ENCODE results near the gene IL17REL.

The IL17REL gene

GRCh38 chr22:49948958-49949913, 63.3 kb downstream of the IL17REL start:
- Histone ChIP-seq H3K4me3 (ENCODE audit: low read length in 2 of 2) (no peak overlapping the region), H3K79me1 (ENCODE audit: low read depth, low read length) (no peaks in the 10 kb centered on the region), H3K9ac (ENCODE audit: low read depth, low read length, poor library complexity) (peak overlapping the region; percentile 77), H3K27ac (replicated peaks; ENCODE audit: low read length) (no peak overlapping the region), H2BK15ac (ENCODE audit: low read length) (peak overlapping the region; percentile 83), H2BK120ac (ENCODE audit: low read depth, low read length) (peak overlapping the region; percentile 81), H4K8ac (ENCODE audit: low read depth, low read length) (no peak overlapping the region), H3K4me2 (ENCODE audit: insufficient read depth, low read length, poor library complexity, severe bottlenecking) (peak overlapping the region; percentile 23), H3K4ac (ENCODE audit: low read length) (peak overlapping the region; percentile 66), H2AK5ac (ENCODE audit: low read depth, low read length) (peak overlapping the region; percentile 99), H3K23ac (ENCODE audit: low read depth, low read length, poor library complexity) (peak overlapping the region; percentile 20), H2BK12ac (ENCODE audit: low read length) (peak overlapping the region; percentile 90), H3K18ac (ENCODE audit: low read length) (peak overlapping the region; percentile 83), H3K9me3 (replicated peaks in 1 of 2; ENCODE audit: control insufficient read depth in 2 of 2, insufficient read depth in 1 of 2, low read depth in 1 of 2, low read length in 2 of 2) (no peaks in the 10 kb centered on the region), H2AFZ (ENCODE audit: low read length) (no peak overlapping the region), H3K27me3 (ENCODE audit: control insufficient read depth in 3 of 3, insufficient read depth in 3 of 3, low read depth in 1 of 3, low read length in 3 of 3) (no peaks in the 10 kb centered on the region), H3K4me1 (ENCODE audit: control insufficient read depth in 2 of 2, insufficient read depth in 1 of 2, low read depth in 1 of 2, low read length in 2 of 2) (peaks cover 27 to 47% of the 10 kb centered on the region in 2 donors), H4K91ac (ENCODE audit: low read depth, low read length, poor library complexity) (peak overlapping the region; percentile 92), H3K36me3 (replicated peaks in 1 of 2; ENCODE audit: control insufficient read depth in 2 of 2, insufficient read depth in 2 of 2, low read length in 2 of 2) (no peaks in the 10 kb centered on the region), H3K14ac (ENCODE audit: low read length) (peak overlapping the region; percentile 89), H2BK5ac (ENCODE audit: low read length) (peak overlapping the region; percentile 66)
- DNase-seq (ENCODE audit: low spot score), result no peak
- no CpG with 5 or more reads among the region's 42 CpGs for WGBS, 2 donors (ENCODE audit: extremely low coverage in 2 of 2, insufficient read length in 2 of 2, insufficient replicate concordance in 1 of 2)

DNA sequence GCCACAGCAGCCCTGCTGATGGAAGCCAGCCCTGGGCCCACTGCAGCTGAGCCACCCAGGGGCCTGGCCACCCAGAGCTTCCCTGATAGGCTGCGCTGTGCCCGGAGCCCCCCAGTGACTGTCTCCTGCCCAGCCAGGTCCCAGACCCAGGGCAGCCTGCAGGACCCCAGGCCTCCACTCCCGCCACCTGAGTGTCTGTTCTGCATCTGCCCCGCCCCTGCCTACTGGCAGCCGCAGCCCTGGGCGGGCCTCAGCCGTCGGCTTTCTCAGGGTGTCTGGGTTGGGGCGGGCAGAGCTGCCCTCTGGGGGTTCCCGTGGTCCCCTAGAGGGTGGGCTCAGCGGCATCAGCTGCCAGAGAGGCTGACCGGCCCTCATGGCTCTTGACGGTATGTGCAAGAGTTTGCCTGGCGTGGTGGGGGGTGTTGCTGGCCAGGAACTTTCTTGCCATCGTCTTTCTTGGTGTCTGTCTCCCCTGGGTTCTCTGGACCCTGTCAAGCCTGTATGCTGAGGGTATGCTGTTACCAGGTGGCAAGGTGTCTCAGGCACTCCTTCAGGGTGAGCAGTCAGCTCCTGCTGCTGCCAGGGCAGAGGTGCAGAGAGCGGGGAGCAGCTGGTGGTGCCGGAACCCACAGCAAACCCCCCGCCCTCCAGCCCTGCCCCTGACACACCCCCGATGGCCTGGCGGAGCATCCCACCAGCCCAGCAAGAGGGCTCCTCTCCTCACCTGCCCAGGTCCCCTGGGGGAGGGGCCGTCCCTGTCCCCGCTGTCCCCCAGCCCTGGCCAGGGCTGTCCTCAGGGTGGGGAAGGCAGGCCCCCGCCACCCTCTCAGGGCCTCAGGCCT, 64.2 kb downstream of the IL17REL start:
- H3K23ac ChIP-seq (ENCODE audit: low read depth, low read length, poor library complexity), result peak overlapping the region; percentile 20
- H3K4me2 ChIP-seq (ENCODE audit: insufficient read depth, low read length, poor library complexity, severe bottlenecking), result no peak overlapping the region
- H3K4me1 ChIP-seq (ENCODE audit: control insufficient read depth in 2 of 2, insufficient read depth in 1 of 2, low read depth in 1 of 2, low read length in 2 of 2), result peaks cover 27 to 45% of the 10 kb centered on the region in 2 donors
- WGBS, 2 donors (ENCODE audit: extremely low coverage in 2 of 2, insufficient read length in 2 of 2, insufficient replicate concordance in 1 of 2), result no CpG with 5 or more reads among the region's 23 CpGs
- no peaks in the 10 kb centered on the region for H3K27me3 ChIP-seq (ENCODE audit: control insufficient read depth in 3 of 3, insufficient read depth in 3 of 3, low read depth in 1 of 3, low read length in 3 of 3)
- no peak for DNase-seq (ENCODE audit: low spot score)
- H3K9me3 ChIP-seq (replicated peaks in 1 of 2; ENCODE audit: control insufficient read depth in 2 of 2, insufficient read depth in 1 of 2, low read depth in 1 of 2, low read length in 2 of 2), result no peaks in the 10 kb centered on the region
- H2AK5ac ChIP-seq (ENCODE audit: low read depth, low read length), result peak overlapping the region; percentile 99
- H3K9ac ChIP-seq (ENCODE audit: low read depth, low read length, poor library complexity), result peak overlapping the region; percentile 21
- no peak overlapping the region for H3K4me3 ChIP-seq (ENCODE audit: low read length in 2 of 2)
- peak overlapping the region; percentile 71 for H3K14ac ChIP-seq (ENCODE audit: low read length)
- no peak overlapping the region for H4K91ac ChIP-seq (ENCODE audit: low read depth, low read length, poor library complexity)
- peak overlapping the region; percentile 80 for H3K18ac ChIP-seq (ENCODE audit: low read length)
- H2BK15ac ChIP-seq (ENCODE audit: low read length), result peak overlapping the region; percentile 83
- H3K79me1 ChIP-seq (ENCODE audit: low read depth, low read length), result no peaks in the 10 kb centered on the region
- no peak overlapping the region for H3K27ac ChIP-seq (replicated peaks; ENCODE audit: low read length)
- H3K36me3 ChIP-seq (replicated peaks in 1 of 2; ENCODE audit: control insufficient read depth in 2 of 2, insufficient read depth in 2 of 2, low read length in 2 of 2), result no peaks in the 10 kb centered on the region
- peak overlapping the region; percentile 66 for H3K4ac ChIP-seq (ENCODE audit: low read length)
- no peak overlapping the region for H4K8ac ChIP-seq (ENCODE audit: low read depth, low read length)
- H2BK120ac ChIP-seq (ENCODE audit: low read depth, low read length), result peak overlapping the region; percentile 81
- peak overlapping the region; percentile 90 for H2BK12ac ChIP-seq (ENCODE audit: low read length)
- peak overlapping the region; percentile 82 for H2BK5ac ChIP-seq (ENCODE audit: low read length)
- no peak overlapping the region for H2AFZ ChIP-seq (ENCODE audit: low read length)

DNA sequence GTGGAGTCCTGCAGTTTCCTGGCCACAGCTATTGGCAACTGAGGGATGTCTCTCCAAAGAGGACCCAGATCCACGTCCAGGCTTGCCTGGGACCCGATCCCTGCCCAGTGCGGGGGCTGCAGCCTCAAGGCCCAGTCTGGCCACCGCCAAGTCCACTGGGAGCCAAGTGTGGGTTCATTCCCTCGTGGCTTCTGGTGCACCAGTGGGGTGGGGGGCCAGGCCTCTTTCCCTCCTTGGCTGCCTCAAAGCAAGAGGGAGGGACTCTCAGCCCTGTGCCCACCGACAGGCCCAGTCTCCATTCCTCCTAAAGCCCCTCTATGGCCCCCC, 65.3 kb downstream of the IL17REL start:
- WGBS, 2 donors (ENCODE audit: extremely low coverage in 2 of 2, insufficient read length in 2 of 2, insufficient replicate concordance in 1 of 2), result no CpG with 5 or more reads among the region's 6 CpGs
- peak overlapping the region; percentile 97 for H2AK5ac ChIP-seq (ENCODE audit: low read depth, low read length)
- H3K79me1 ChIP-seq (ENCODE audit: low read depth, low read length), result no peaks in the 10 kb centered on the region
- H3K4me2 ChIP-seq (ENCODE audit: insufficient read depth, low read length, poor library complexity, severe bottlenecking), result no peak overlapping the region
- H2BK120ac ChIP-seq (ENCODE audit: low read depth, low read length), result no peak overlapping the region
- H3K14ac ChIP-seq (ENCODE audit: low read length), result no peak overlapping the region
- peak overlapping the region; percentile 82 for H2BK5ac ChIP-seq (ENCODE audit: low read length)
- no peak overlapping the region for H3K23ac ChIP-seq (ENCODE audit: low read depth, low read length, poor library complexity)
- peaks cover 24 to 38% of the 10 kb centered on the region in 2 donors for H3K4me1 ChIP-seq (ENCODE audit: control insufficient read depth in 2 of 2, insufficient read depth in 1 of 2, low read depth in 1 of 2, low read length in 2 of 2)
- peak overlapping the region; percentile 83 for H2BK15ac ChIP-seq (ENCODE audit: low read length)
- no peaks in the 10 kb centered on the region for H3K36me3 ChIP-seq (replicated peaks in 1 of 2; ENCODE audit: control insufficient read depth in 2 of 2, insufficient read depth in 2 of 2, low read length in 2 of 2)
- peak overlapping the region; percentile 0 for H2BK12ac ChIP-seq (ENCODE audit: low read length)
- no peak overlapping the region for H3K27ac ChIP-seq (replicated peaks; ENCODE audit: low read length)
- no peaks in the 10 kb centered on the region for H3K27me3 ChIP-seq (ENCODE audit: control insufficient read depth in 3 of 3, insufficient read depth in 3 of 3, low read depth in 1 of 3, low read length in 3 of 3)
- H4K91ac ChIP-seq (ENCODE audit: low read depth, low read length, poor library complexity), result no peak overlapping the region
- peak overlapping the region; percentile 31 for H3K18ac ChIP-seq (ENCODE audit: low read length)
- no peak for DNase-seq (ENCODE audit: low spot score)
- no peak overlapping the region for H3K4me3 ChIP-seq (ENCODE audit: low read length in 2 of 2)
- peak overlapping the region; percentile 80 for H2AFZ ChIP-seq (ENCODE audit: low read length)
- peak overlapping the region; percentile 53 for H3K9ac ChIP-seq (ENCODE audit: low read depth, low read length, poor library complexity)
- no peaks in the 10 kb centered on the region for H3K9me3 ChIP-seq (replicated peaks in 1 of 2; ENCODE audit: control insufficient read depth in 2 of 2, insufficient read depth in 1 of 2, low read depth in 1 of 2, low read length in 2 of 2)
- H4K8ac ChIP-seq (ENCODE audit: low read depth, low read length), result peak overlapping the region; percentile 82
- no peak overlapping the region for H3K4ac ChIP-seq (ENCODE audit: low read length)

All from neuronal stem cell (in vitro differentiated cells).